ENCODE data around the gene DLL1. TPM values are rescaled to one million over a fixed set of nuclear protein-coding genes. Genes with fewer than 3 reads are reported as not detected.

Gene DLL1
- polyA plus RNA-seq, 3 donors, result 0.17 TPM; not detected in 2

DNA sequence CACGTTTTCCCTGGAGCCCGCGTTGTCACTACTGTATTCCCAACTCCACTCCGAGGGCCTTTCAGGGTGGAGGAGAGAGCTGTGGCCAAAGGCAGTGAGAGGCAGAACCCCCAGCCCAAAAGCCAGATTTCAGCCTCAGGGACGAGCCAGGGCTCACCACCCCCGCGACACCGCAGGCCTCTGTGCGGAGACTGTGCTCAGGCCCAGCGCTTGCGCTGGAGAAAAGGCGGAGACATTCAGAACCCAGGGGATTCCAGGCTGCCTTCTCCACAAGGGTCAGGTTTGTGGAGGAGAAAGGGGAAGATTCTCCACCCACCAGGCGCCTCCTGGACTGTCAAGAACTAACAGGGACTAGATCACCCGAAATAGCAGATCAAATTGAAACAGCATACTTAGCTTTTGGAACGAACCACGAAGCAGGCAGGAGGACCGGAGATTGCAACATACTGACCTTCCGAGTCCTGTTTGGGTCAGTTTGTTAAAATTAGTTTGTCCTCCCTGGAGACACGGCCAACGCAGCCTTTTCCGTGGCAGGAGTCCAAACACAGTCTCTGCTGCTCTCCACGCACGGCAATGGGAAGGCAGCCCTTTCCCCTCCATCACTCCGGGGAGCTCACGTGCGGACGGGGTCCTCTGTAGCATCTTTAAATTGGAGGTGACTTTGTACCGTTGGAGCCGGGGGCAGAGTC is 14.4 kb downstream of the DLL1 start:
- Histone ChIP-seq H2AFZ (ENCODE audit: insufficient read depth, low read depth, low read length, poor library complexity, severe bottlenecking) (no peak overlapping the region), H3K4me1 (ENCODE audit: control insufficient read depth in 1 of 2, insufficient read depth in 2 of 2, low read length in 2 of 2) (peaks cover 26 to 31% of the 10 kb centered on the region in 2 donors)

DNA sequence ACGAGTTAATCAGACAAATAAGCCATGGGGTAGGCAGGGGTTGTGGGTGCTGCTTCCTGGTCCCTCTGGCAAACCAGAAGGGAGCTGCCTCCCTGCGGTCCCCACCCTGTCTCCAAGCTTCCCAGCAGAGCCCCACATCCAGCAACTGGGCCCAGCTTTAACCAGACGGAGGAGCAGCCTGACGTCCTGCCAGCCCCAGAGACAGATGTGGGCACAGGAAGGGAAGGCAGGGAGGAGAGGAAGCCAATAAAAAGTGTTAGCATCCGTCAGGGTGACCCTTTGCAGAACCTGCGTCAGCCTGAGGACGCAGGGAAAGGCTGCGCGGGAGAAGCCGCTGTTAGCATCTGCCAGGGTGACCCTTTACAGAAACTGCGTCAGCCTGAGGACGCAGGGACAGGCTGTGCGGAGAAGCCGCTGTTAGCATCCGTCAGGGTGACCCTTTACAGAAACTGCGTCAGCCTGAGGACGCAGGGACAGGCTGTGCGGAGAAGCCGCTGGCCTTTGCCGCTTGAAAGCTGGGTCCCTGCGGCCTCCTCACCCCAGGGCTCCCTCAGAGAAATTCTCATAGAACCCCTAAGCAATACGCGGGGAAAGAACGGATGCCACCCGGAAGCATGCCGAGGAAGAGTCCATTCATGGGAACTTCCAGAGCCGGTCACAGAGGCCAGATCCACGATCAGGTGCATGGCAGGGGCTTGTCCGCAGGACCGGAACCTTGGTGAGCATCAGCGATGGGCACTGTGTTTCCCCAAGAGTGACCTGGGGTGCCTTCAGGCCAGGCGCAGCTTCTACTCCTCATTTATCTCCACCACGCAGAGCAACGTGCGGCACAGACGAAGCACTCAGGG is 15.9 kb downstream of the DLL1 start:
- no peaks in the 10 kb centered on the region for H3K9me3 ChIP-seq (replicated peaks in 1 of 2; ENCODE audit: control insufficient read depth in 1 of 2, insufficient read depth in 1 of 2, low read length in 2 of 2)
- peaks cover 0 to 10% of the 10 kb centered on the region in 2 donors for H3K36me3 Mint-ChIP-seq
- no peaks in the 10 kb centered on the region for H3K79me2 ChIP-seq (ENCODE audit: insufficient read depth, low read length)
- peaks cover 30 to 39% of the 10 kb centered on the region in 2 donors for H3K4me1 ChIP-seq (ENCODE audit: control insufficient read depth in 1 of 2, insufficient read depth in 2 of 2, low read length in 2 of 2)
- H3K27me3 Mint-ChIP-seq (ENCODE audit: low read depth in 3 of 3), result peaks cover 7 to 22% (median 7%) of the 10 kb centered on the region in 3 donors
- no peak overlapping the region for H3K9ac ChIP-seq (ENCODE audit: insufficient read depth, low read length, poor library complexity, severe bottlenecking)
- H2AFZ ChIP-seq (ENCODE audit: insufficient read depth, low read depth, low read length, poor library complexity, severe bottlenecking), result no peak overlapping the region
- TF ChIP-seq, protein P1, sequence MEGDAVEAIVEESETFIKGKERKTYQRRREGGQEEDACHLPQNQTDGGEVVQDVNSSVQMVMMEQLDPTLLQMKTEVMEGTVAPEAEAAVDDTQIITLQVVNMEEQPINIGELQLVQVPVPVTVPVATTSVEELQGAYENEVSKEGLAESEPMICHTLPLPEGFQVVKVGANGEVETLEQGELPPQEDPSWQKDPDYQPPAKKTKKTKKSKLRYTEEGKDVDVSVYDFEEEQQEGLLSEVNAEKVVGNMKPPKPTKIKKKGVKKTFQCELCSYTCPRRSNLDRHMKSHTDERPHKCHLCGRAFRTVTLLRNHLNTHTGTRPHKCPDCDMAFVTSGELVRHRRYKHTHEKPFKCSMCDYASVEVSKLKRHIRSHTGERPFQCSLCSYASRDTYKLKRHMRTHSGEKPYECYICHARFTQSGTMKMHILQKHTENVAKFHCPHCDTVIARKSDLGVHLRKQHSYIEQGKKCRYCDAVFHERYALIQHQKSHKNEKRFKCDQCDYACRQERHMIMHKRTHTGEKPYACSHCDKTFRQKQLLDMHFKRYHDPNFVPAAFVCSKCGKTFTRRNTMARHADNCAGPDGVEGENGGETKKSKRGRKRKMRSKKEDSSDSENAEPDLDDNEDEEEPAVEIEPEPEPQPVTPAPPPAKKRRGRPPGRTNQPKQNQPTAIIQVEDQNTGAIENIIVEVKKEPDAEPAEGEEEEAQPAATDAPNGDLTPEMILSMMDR (IDR thresholded peaks at IDR 0.05), result no peak
- H3K4me1 Mint-ChIP-seq, result peaks cover 42% of the 10 kb centered on the region
- H3K4me3 Mint-ChIP-seq, result no peak overlapping the region
- H3K4me2 ChIP-seq (replicated peaks; ENCODE audit: extremely low read depth, low read length, poor library complexity, severe bottlenecking), result no peak overlapping the region
- no peaks in the 10 kb centered on the region for H3K36me3 ChIP-seq (replicated peaks in 1 of 2; ENCODE audit: control insufficient read depth in 1 of 2, insufficient read depth in 2 of 2, low read length in 2 of 2)
- DNase-seq, result no peak
- H4K20me1 ChIP-seq (ENCODE audit: insufficient read depth, low read length), result no peaks in the 10 kb centered on the region
- H3K27ac ChIP-seq (ENCODE audit: low read depth in 1 of 2, low read length in 2 of 2), result no peak overlapping the region
- H3K9me3 Mint-ChIP-seq, result peaks cover 0 to 2% (median 0%) of the 10 kb centered on the region in 7 donors
- H3K4me3 ChIP-seq (replicated peaks in 1 of 3; ENCODE audit: low read depth in 2 of 3, low read length in 3 of 3), result no peak overlapping the region
- WGBS (ENCODE audit: insufficient coverage), result 95% methylated on average over 31 of the region's 36 CpGs
- intact Hi-C loops (cut with micrococcal nuclease), result no loop called here
- no peak overlapping the region for H3K27ac Mint-ChIP-seq
- no peaks in the 10 kb centered on the region for H3K27me3 ChIP-seq (ENCODE audit: control insufficient read depth in 2 of 2, insufficient read depth in 2 of 2, low read length in 2 of 2)

More for the DNA sequence above, 14.4 kb downstream of the DLL1 start:
- no peak overlapping the region for H3K4me3 ChIP-seq (replicated peaks in 1 of 3; ENCODE audit: low read depth in 2 of 3, low read length in 3 of 3)
- no peak overlapping the region for H3K27ac ChIP-seq (ENCODE audit: low read depth in 1 of 2, low read length in 2 of 2)
- DNase-seq, result no peak
- 82% methylated on average over 12 of the region's 29 CpGs for WGBS (ENCODE audit: insufficient coverage)
- Mint-ChIP-seq H3K36me3 (peaks cover 0 to 10% of the 10 kb centered on the region in 2 donors), H3K4me3 (no peak overlapping the region), H3K27me3 (ENCODE audit: low read depth in 3 of 3) (peaks cover 9 to 21% (median 13%) of the 10 kb centered on the region in 3 donors), H3K27ac (no peak overlapping the region), H3K9me3 (peaks cover 0 to 2% (median 0%) of the 10 kb centered on the region in 7 donors), H3K4me1 (peaks cover 38% of the 10 kb centered on the region)
- TF ChIP-seq, protein P1 (IDR thresholded peaks at IDR 0.05), result no peak
- H3K9ac ChIP-seq (ENCODE audit: insufficient read depth, low read length, poor library complexity, severe bottlenecking), result no peak overlapping the region
- H3K36me3 ChIP-seq (replicated peaks in 1 of 2; ENCODE audit: control insufficient read depth in 1 of 2, insufficient read depth in 2 of 2, low read length in 2 of 2), result no peaks in the 10 kb centered on the region
- no peak overlapping the region for H3K4me2 ChIP-seq (replicated peaks; ENCODE audit: extremely low read depth, low read length, poor library complexity, severe bottlenecking)
- no peaks in the 10 kb centered on the region for H3K79me2 ChIP-seq (ENCODE audit: insufficient read depth, low read length)
- H3K9me3 ChIP-seq (replicated peaks in 1 of 2; ENCODE audit: control insufficient read depth in 1 of 2, insufficient read depth in 1 of 2, low read length in 2 of 2), result no peaks in the 10 kb centered on the region
- intact Hi-C loops (cut with micrococcal nuclease), result no loop called here
- no peaks in the 10 kb centered on the region for H3K27me3 ChIP-seq (ENCODE audit: control insufficient read depth in 2 of 2, insufficient read depth in 2 of 2, low read length in 2 of 2)
- no peaks in the 10 kb centered on the region for H4K20me1 ChIP-seq (ENCODE audit: insufficient read depth, low read length)
